ENCODE results near the gene NELL2. TPM values are rescaled to one million over a fixed set of nuclear protein-coding genes. Genes with fewer than 3 reads are reported as not detected.

NELL2 gene
- total and polyA plus RNA-seq, 11 donors = 0.04 to 1.8 (median 0.77) TPM; not detected in 3

DNA sequence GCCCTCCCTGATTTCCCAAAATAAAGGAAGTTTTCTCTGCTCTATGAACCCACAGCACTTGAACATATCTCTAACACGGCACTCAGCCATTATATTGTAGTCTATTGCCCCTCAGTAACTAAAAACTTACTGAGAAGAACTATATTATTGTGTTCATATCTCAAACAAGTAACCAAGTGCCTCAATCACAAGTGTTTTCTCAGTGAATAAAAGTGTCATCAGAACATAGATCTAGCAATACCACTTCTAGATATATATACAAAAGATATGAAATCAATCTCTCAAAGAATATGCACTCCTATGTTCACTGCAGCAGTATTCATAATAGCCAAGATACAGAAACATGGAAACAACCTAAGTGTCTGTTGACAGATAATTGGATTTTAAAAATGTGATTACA lies 138.1 kb downstream of the NELL2 start:
- no peaks in the 10 kb centered on the region for H3K36me3 ChIP-seq
- TF ChIP-seq CTCF (IDR thresholded peaks at IDR 0.05) (no peak), POLR2A (IDR thresholded peaks at IDR 0.05) (no peak)
- no peaks in the 10 kb centered on the region for H3K27me3 ChIP-seq
- intact Hi-C loops (cut with DNase I) = no loop called here
- peaks cover 0 to 22% (median 3%) of the 10 kb centered on the region in 12 donors for H3K9me3 ChIP-seq
- ATAC-seq (no peak), DNase-seq (no peak)
- no peaks in the 10 kb centered on the region for H3K4me1 ChIP-seq
- 43 to 65% (median 48%) methylated on average over 1 of the region's 1 CpG for WGBS, 4 donors
- no peak overlapping the region for H3K27ac ChIP-seq
- no peak overlapping the region for H3K4me3 ChIP-seq

DNA sequence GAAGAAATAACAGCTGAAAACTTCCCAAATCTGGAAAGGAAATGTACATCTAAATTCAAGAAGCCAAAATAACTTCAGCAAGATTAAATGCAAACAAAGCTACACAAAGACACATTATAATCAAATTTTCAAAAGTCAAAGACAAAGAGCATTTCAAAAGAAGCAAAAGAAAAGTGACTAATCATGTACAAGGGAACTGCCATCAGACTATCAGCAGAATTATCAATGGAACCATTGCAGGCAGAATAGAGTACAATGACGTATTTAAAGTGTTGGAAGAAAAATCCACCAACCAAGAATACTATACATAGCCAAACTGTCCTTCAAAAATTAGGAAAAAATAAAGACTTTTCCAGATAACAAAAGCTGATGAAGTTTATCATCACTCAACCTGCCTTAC lies 147.5 kb downstream of the NELL2 start:
- intact Hi-C loops (cut with DNase I) = no loop called here
- WGBS, 4 donors = 65 to 73% (median 67%) methylated on average over 1 of the region's 1 CpG
- Histone ChIP-seq H3K4me1 (no peaks in the 10 kb centered on the region), H3K27ac (no peak overlapping the region), H3K27me3 (no peaks in the 10 kb centered on the region), H3K36me3 (no peaks in the 10 kb centered on the region), H3K4me3 (no peak overlapping the region), H3K9me3 (peaks cover 0 to 66% (median 27%) of the 10 kb centered on the region in 12 donors)
- ATAC-seq (no peak), DNase-seq (no peak)
- TF ChIP-seq POLR2A (IDR thresholded peaks at IDR 0.05) = no peak
- no peak for TF ChIP-seq CTCF (IDR thresholded peaks at IDR 0.05)

- no peaks in the 10 kb centered on the region for H3K27me3 ChIP-seq
- no peak for ATAC-seq
- intact Hi-C loops (cut with DNase I) = no loop called here
- no peaks in the 10 kb centered on the region for H3K36me3 ChIP-seq
- WGBS, 4 donors = 62 to 69% (median 65%) methylated on average over 2 of the region's 2 CpGs
- TF ChIP-seq CTCF (IDR thresholded peaks at IDR 0.05) (no peak), POLR2A (IDR thresholded peaks at IDR 0.05) (no peak)
- H3K4me3 ChIP-seq = no peak overlapping the region
- peaks cover 0 to 9% (median 0%) of the 10 kb centered on the region in 12 donors for H3K9me3 ChIP-seq
- no peaks in the 10 kb centered on the region for H3K4me1 ChIP-seq
- DNase-seq = no peak
- H3K27ac ChIP-seq = no peak overlapping the region
Observed at GRCh38 chr12:44720265-44720664, 155.8 kb downstream of the NELL2 start.

- Histone ChIP-seq H3K27ac (no peak overlapping the region), H3K9me3 (no peaks in the 10 kb centered on the region), H3K4me3 (no peak overlapping the region), H3K4me1 (no peaks in the 10 kb centered on the region), H3K27me3 (no peaks in the 10 kb centered on the region), H3K36me3 (no peaks in the 10 kb centered on the region)
- WGBS, 4 donors = 66 to 80% (median 73%) methylated on average over 2 of the region's 2 CpGs
- DNase-seq = no peak
- no peak for TF ChIP-seq POLR2A (IDR thresholded peaks at IDR 0.05)
- TF ChIP-seq CTCF (IDR thresholded peaks at IDR 0.05) = no peak
- no peak for ATAC-seq
- intact Hi-C loops (cut with DNase I) = no loop called here
Observed at GRCh38 chr12:44717612-44718011, 158.5 kb downstream of the NELL2 start.
